ENCODE data around the gene SYPL2.

GRCh38 chr1:109481646-109482045, 15.3 kb downstream of the SYPL2 start:
- TF ChIP-seq CTCF (IDR thresholded peaks at IDR 0.05), result no peak
- TF ChIP-seq POLR2A (IDR thresholded peaks at IDR 0.05), result no peak

Measured in testis (tissue), 2 donors.